Activated CD4-positive, alpha-beta T cell treated with anti-CD3 and anti-CD28 coated beads, Interleukin-2, amount 50 U/mL, for 16 hours (primary cell): ENCODE results near the gene DMKN.

ENCODE experiments used
- DNase-seq: peaks from one replicate; pipeline ENCODE4 v3.0.0-alpha.2; 2020

DMKN gene

GRCh38 chr19:35522745-35523327 lies 9.4 kb upstream of the DMKN start:
- DNase-seq: no peak

GRCh38 chr19:35521124-35521743 lies 7.8 kb upstream of the DMKN start:
- DNase-seq: no peak

- DNase-seq: no peak
Measured at GRCh38 chr19:35519291-35519690, 5.8 kb upstream of the DMKN start.

GRCh38 chr19:35518313-35518712 lies 4.9 kb upstream of the DMKN start:
- no peak for DNase-seq

GRCh38 chr19:35517342-35517741 lies 3.9 kb upstream of the DMKN start:
- no peak for DNase-seq

GRCh38 chr19:35516310-35516709 lies 2.9 kb upstream of the DMKN start:
- DNase-seq: no peak

- DNase-seq: no peak
Measured at GRCh38 chr19:35514282-35514809, 897 bp upstream of the DMKN start.

- no peak for DNase-seq
Measured at GRCh38 chr19:35512831-35513627, 420 bp downstream of the DMKN start.

GRCh38 chr19:35511337-35511736 lies 2.1 kb downstream of the DMKN start:
- no peak for DNase-seq

GRCh38 chr19:35510626-35510964 lies 2.9 kb downstream of the DMKN start:
- no peak for DNase-seq

GRCh38 chr19:35509861-35510625 lies 3.4 kb downstream of the DMKN start:
- DNase-seq: peak; percentile 64

GRCh38 chr19:35509018-35509652 lies 4.3 kb downstream of the DMKN start:
- DNase-seq: peak; percentile 8

GRCh38 chr19:35508129-35508528 lies 5.3 kb downstream of the DMKN start:
- DNase-seq: no peak

GRCh38 chr19:35507561-35507960 lies 5.9 kb downstream of the DMKN start:
- DNase-seq: no peak

- no peak for DNase-seq
Measured at GRCh38 chr19:35506011-35506410, 7.4 kb downstream of the DMKN start.

- no peak for DNase-seq
Measured at GRCh38 chr19:35502751-35503150, 10.7 kb downstream of the DMKN start.

GRCh38 chr19:35501684-35502083 lies 11.8 kb downstream of the DMKN start:
- DNase-seq: no peak

- DNase-seq: no peak
Measured at GRCh38 chr19:35500611-35501010, 12.8 kb downstream of the DMKN start.

GRCh38 chr19:35498984-35499527 lies 14.4 kb downstream of the DMKN start:
- no peak for DNase-seq

GRCh38 chr19:35498220-35498619 lies 15.2 kb downstream of the DMKN start:
- no peak for DNase-seq

GRCh38 chr19:35497406-35497805 lies 16.0 kb downstream of the DMKN start:
- no peak for DNase-seq
